ENCODE results near the gene BRIX1.

DNA sequence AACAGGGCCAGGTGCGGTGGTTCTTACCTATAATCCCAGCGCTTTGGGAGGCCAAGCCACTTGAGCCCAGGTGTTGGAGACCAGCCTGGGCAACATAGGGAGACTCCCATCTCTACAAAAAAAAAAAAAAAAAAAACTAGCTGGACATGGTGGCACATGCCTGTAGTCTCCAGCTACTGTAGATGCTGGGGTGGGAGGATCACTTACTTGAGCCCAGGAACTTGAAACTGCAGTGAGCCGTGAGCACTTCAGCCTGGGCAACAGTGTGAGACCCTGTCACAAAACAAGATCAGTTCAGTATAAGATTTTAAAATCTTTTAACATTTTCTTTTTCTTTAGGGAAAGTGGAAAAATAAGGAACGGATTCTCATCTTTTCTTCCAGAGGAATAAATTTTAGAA is 2.5 kb downstream of the BRIX1 start:
- no peak for TF ChIP-seq POLR2A (IDR thresholded peaks at IDR 0.05)
- TF ChIP-seq, protein P1, sequence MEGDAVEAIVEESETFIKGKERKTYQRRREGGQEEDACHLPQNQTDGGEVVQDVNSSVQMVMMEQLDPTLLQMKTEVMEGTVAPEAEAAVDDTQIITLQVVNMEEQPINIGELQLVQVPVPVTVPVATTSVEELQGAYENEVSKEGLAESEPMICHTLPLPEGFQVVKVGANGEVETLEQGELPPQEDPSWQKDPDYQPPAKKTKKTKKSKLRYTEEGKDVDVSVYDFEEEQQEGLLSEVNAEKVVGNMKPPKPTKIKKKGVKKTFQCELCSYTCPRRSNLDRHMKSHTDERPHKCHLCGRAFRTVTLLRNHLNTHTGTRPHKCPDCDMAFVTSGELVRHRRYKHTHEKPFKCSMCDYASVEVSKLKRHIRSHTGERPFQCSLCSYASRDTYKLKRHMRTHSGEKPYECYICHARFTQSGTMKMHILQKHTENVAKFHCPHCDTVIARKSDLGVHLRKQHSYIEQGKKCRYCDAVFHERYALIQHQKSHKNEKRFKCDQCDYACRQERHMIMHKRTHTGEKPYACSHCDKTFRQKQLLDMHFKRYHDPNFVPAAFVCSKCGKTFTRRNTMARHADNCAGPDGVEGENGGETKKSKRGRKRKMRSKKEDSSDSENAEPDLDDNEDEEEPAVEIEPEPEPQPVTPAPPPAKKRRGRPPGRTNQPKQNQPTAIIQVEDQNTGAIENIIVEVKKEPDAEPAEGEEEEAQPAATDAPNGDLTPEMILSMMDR (IDR thresholded peaks at IDR 0.05), result no peak
